ENCODE results near the gene FUS.

- TF ChIP-seq CTCF (IDR thresholded peaks at IDR 0.05) (no peak), POLR2AphosphoS5 (IDR thresholded peaks at IDR 0.05) (no peak), POLR2A (IDR thresholded peaks at IDR 0.05) (no peak), EP300 (IDR thresholded peaks at IDR 0.05) (no peak)
Measured at GRCh38 chr16:31193874-31194273, 13.9 kb downstream of the FUS start.

Data from upper lobe of left lung (tissue), 4 donors.